Ammon's horn (tissue), 1 donor: Measurements from ENCODE around the gene RNF215.
"Not testable (repeated sequence)": the region's sequence is repeated elsewhere in the genome, so short reads cannot be mapped to it uniquely, and the experiment has no call there.

Experiments
- DNase-seq: peaks from one replicate; pipeline ENCODE4 v3.0.0-alpha.2; 2016; ENCODE audit warnings: low spot score

The RNF215 gene

DNA sequence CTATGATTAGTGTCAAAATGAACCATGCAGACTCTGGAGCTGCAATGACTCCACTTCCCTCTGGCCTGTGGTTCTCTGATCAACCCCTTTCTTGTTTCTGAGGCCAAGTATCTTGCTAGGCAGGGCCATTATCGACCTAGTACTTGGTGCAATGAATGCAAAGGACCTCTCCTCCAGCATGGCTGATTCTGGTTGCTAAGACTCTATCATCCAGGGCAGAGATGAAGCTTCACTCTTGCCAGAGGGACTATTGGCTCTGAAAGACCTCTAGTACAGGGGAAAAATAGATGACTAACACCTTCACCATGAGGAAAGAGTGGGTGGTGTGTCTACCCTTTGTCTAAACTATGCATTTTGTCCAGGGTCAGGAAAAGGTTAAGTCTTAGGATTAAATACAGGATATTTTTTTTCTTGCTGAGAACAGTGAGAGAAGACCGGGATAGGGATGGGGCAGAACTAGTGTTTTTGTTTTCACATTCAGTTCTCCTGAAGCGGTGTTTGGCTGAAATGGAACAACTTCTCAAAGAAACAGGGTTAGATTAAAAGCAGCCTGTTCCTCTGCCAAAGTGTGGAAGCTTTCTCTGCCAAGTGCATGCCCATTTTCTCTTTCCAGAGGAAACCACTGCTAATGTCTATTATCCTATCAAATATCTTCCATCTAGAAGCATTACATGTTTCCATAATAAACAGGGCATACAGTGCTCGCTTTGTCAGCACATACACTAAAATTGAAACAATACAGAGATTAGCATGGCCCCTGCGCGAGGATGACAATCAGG lies 33.3 kb upstream of the RNF215 start:
- DNase-seq: no peak

DNA sequence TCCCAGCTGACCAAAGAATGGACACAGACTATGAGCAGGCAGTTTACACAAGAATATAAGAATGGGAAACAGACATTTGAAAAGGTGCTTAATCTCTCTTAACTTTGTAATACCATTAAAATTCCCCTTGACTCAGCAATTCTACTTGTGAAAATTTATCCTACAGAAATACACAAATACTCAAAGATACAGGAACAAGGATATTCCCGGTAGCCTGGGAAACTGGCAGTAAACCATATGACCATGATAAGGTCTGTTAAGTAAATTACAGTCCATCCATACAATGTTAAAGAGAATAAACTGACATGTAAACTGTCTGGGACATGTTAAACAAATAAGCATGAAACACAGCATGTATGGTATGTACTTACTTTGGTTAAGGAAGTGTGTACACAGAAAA lies 29.6 kb upstream of the RNF215 start:
- DNase-seq: no peak

DNA sequence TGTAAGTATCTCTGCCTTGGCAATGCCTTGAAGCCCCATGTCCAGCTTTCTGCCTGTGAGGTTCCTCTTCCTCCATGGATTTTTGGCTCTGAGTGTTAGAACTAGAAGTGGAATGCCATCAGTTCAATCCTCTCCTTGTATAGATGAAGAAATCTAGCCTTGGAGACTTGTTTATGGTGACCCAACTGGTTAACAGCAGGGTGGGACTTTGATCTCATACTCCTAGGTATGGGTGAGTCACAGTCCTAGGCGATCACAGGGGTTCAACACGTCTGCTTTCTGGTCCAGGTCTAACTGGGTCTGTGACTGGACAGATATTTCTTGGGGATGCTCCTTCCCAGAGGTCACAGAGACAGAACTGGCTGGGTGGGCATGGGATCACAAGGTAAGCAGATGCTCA lies 29.2 kb upstream of the RNF215 start:
- DNase-seq: no peak

DNA sequence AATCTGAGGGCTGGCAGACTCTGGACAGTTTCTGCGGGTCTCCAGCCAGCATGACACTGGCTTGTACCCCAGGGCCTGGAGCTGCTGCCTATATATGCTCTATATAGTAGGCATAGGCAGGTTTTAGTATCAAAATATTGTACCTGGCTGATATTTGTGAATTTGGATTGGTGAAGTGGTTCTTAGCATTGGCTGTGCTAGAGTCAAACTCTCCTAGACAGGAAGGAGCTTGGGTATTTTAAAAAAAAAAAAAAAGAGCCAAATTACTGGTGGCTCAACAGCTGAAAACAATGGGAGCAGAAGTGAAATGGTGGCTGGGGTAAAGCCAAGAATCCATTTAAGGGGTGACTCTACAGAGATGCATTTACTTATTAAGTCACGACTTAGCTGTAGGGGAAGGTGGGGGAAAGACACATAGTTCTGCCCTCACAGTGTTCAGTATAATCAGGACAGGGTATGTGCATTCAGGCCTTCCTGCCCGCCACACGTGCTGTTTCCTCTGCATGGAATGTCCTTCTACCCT lies 27.4 kb upstream of the RNF215 start:
- DNase-seq: no peak

DNA sequence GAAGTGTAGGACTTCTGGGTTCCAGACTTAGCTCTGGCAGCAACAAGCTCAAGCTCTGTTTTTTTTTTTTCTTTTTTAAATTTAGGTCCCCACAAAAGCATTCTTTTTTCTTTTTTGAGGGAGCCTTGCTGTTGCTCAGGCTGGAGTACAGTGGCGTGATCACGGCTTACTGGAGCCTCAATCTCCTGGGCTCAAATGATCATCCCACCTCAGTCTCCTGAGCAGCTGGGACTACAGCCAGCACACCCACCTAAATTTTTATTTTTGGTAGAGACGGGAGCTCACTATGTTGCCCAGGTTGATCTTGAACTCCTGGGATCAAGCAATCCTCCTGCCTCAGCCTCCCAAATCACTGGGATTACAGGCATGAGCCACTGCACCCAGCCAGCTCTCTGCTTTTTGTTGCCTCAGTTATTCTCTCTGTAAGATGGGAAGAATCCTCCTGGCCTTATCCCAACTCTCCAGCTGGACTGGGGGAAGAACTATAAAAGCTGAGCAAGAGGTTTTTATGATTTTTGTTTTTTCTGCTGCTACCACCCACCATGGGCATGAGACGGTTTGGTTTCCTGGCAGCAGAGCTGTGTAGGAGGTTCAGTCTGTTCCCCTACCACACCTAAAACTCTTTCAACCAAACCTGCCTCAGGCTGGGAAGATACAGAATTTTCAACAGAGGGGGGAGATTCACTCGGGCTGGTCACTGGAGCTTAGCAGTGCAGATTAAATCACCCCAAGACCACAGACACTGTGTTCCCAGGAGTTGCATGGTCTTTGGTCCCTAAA lies 26.7 kb upstream of the RNF215 start:
- peak; percentile 65 for DNase-seq

DNA sequence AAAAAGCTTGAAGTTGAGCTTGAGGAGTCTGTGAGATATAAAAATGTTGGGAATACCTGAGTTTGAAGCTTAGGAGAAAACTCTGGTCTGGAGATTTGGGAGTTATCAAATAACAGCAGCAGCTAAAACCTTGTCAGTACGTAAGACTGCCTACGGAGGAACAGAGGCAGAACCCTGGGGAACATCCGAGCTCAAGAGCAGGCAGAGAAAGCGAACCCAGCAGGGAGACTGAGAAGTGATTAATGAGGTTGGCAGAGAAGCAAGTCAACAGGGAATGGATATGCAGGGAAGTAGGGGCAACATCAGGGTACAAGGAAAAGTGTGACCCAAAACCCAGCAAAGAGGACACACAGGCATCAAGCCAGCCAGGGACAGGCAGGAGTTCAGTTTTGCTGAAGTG lies 25.8 kb upstream of the RNF215 start:
- no peak for DNase-seq

DNA sequence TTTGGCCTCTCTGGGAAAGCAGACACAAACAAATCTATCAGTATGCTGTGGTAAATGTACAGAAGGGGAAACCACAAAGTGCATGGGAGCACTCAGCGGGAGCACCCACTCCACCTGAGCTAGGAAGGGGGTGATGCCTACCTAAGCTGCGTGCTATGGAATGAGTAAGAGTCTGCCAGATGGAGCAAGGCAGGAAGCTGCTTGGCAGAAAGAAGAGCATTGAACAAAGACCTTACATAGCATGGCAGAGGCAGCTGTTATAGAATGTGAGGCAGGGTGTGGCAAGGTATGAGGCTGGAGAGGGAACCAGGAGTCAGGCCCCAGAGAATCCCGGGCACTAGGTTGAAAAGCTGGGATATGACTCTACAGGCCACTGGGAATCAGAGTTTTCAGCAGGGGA lies 24.6 kb upstream of the RNF215 start:
- no peak for DNase-seq

DNA sequence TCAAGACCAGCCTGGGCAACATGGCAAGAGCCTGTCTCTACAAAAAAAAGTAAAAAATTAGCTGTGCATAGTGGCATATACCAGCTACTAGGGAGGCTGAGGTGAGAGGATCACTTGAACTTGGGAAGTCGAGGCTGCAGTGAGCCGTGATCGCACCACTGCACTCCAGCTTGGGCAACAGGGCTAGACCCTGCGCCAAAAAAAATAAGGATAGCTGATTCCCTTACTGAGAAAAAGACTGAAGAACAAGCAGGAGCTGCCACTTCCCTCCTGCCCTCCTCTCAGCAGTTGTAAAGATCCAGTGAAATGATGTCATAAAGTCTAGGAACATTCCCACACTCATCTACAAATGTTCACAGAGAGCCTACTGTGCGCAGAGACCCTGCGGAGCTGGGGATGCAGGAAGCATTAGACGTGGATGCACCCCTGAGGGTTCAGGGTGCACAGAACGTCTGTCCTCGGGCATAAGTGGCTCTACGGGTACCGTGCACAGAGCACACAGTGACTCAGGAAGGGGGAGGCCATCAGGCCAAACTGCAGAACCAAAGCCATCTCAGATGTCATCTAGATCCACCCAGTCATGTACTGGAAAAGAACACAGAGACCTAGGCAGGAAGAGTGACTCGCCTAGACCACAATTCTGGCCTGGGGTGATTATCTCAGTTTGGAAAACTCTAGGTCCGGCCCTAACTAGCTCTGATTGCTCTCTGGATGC lies 21.3 kb upstream of the RNF215 start:
- no peak for DNase-seq

DNA sequence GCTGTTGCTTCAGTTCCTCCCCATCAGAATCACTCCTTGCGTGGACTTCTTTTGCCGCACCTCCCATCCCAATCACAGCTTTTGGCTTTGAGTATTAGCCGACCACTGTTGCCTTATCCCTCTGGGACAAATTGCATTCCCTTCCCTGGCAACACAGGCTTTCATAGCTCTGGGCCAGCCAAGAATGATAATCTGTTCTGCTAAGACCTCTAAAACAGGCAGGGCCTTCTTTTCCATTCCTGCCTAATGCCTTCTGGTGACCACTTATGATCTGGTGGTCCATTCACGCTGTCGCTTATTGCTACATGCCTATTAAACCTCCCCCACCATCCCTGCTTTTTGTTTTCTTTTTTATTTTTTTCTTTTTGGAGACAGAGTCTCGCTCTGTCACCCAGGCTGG lies 19.2 kb upstream of the RNF215 start:
- DNase-seq: no peak

DNA sequence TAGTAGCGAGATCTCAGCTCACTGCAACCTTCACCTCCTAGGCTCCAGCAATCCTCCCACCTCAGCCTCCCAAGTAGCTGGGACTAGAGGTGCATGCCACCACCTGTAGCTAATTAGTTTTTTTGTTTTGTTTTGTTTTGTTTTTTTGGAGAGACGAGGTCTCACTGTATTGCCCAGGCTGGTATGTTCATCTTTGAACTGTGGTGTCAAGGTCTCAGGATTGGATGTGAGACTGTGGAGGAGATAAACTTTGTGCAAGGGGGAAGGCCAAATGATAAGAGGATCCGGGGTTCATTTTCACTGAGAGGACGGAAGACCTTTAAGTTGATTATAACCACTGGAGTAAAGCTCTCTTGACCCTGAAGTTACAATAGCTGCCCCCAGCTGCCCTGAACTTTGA lies 18.5 kb upstream of the RNF215 start:
- DNase-seq: no peak

DNA sequence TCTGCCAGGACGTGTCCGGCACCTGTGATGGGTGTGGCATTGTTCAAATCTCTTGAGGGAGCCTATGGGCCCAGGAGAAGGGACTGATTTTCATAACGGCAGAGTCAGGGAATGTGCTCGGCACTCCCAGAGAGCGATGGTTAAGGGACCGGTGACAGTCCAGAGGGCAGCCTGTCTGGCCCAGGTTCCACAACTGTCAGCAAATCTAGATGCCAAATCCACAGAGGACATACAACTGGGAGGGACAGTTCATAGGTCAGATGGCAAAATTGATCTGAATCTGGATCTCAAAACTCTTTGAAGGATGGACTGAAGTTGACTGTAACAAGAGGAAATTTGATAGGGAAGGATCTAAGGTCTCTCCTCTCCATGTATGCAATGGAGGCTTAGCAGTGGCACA lies 17.1 kb upstream of the RNF215 start:
- no peak for DNase-seq

DNA sequence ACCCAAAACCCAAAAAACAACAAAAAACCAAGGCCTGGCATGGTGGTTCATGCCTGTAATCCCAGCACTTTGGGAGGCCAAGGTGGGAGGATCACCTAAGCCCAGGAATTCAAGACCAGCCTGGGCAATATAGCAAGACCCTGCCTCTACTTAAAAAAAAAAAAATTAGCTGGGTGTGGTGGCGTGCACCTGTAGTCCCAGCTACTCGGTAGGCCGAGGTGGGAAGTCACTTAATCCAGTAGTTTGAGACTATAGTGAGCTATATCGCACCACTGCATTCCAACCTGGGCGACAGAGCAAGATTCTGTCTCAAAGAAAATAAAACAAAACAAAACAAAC lies 15.5 kb upstream of the RNF215 start:
- not testable (repeated sequence) for DNase-seq

DNA sequence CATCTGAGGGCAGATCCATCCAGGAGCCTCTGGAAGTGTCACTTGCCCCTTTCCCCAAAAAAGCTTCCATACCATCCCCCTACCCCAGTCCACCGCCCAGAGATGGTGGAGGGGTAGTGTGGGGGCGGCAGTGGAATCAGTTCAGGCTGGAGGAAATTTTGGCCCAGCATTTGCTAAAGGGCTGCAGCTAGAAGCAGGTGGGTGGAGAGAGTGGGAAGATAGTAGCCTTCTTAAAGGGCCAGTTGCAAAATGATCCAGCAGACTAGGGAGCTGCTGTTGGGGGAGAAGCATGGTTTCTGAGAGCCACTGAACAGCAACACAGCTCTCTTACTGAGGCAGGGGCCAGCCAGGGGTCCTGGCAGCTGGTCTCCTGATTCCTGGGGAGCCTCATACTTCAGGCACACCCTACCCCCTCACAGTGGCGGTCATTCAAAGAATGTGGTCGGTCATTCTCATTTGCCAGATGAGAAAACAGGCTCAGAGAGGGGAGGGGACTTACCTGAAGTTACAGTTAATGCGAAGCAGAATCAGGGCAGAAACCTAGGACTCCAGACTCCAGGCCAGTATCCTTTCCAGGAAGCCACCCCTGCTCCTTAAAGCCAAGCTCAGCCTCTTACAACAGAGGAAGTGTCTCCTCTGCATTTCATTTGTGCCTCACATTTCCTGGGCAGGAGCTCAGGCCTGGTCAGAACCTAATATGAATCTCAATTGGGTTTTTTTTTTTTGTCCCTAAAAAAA lies 15.0 kb upstream of the RNF215 start:
- DNase-seq: no peak

DNA sequence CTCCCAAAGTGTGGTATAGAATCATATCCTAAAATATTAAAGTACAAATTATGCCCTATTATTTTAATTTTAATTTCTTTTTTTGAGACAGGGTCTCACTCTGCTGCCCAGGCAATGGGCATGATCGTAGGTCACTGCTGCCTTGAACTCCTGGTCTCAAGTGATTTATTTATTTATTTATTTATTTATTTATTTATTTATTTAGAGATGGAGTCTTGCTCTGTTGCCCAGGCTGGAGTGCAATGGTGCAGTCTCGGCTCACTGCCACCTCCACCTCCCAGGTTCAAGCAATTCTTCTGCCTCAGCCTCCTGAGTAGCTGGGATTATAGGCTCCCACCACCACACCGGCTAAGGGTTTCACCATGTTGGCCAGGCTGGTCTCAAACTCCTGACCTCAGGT lies 13.8 kb upstream of the RNF215 start:
- not testable (repeated sequence) for DNase-seq

DNA sequence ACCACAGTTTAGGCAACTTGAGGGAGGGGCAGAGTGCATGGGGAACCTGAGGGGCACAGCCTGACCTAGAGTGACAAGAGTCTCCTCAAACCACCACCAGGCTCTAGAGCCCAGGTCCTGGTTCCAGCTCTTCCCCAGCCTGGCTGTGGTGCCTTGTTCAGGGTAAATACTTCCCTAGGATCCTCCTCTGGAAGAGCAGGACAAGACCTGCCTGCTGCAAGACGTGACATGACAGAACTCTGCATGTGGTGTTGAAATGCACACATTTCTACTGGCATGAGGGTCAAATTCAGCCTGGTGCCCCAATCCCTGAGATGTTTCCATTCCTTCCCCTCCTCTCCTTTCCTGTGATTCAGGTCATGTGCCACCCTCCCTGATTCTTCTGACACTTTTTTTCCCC lies 12.9 kb upstream of the RNF215 start:
- DNase-seq: no peak

DNA sequence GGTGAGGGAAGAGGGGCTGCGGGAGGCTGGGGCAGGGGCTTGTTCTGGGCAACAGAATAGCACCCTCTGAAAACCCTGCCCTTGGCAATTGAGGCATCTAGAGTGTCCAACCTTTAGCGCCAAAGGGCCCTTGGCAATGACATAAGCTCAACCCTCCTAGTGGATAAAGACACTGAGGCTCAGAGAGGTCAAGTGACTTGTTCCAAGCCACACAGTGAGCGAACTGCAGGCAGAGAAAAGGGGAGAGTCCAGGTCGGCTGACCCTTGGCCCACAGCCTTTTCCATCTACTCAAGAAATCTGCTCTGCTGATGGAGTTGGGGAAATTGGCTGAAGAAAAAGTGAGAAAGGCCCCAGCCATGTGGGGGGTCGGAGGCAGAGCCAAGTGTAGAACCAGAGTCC lies 12.5 kb upstream of the RNF215 start:
- no peak for DNase-seq

DNA sequence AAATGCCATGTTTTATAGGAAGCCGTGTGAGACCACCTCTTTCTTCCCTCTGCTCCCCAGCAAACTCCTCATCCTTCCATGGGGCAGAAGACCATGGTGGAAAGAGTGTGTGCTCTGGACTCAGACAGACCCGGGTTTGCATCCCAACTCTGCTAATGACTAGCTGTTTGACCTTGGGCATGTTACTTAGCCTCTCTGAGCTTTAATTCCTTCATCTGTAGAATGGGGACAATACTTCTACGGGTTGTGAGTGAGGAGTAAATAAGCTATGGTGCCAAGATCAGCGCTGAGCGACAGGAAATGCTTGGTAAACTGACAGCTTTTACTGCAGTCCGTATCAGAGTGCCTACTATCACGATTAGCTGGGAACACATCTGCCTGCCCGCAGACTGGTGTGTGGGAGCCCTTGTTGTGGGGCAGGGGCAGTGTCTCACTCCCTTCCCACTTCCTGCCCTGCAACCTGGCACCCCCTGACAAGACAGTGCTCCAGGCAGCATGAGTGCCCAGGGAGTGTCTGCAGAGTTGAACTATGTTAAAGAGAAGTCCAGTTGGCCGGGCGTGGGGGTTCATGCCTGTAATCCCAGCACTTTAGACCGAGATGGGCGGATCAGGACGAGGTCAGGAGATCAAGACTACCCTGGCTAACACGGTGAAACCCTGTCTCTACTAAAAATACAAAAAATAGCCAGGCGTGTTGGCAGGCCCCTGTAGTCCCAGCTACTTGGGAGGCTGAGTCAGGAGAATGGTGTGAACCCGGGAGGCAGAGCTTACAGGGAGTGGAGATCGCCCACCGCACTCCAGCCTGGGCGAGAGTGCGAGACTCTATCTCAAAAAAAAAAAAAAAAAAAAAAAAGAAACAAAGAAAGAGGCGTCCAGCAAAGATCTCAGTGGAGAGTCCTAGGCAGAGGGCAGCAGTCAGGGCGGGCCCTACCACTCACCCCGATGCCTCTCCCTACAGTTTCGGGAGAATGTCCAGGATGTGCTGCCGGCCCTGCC lies 11.8 kb upstream of the RNF215 start:
- no peak for DNase-seq

DNA sequence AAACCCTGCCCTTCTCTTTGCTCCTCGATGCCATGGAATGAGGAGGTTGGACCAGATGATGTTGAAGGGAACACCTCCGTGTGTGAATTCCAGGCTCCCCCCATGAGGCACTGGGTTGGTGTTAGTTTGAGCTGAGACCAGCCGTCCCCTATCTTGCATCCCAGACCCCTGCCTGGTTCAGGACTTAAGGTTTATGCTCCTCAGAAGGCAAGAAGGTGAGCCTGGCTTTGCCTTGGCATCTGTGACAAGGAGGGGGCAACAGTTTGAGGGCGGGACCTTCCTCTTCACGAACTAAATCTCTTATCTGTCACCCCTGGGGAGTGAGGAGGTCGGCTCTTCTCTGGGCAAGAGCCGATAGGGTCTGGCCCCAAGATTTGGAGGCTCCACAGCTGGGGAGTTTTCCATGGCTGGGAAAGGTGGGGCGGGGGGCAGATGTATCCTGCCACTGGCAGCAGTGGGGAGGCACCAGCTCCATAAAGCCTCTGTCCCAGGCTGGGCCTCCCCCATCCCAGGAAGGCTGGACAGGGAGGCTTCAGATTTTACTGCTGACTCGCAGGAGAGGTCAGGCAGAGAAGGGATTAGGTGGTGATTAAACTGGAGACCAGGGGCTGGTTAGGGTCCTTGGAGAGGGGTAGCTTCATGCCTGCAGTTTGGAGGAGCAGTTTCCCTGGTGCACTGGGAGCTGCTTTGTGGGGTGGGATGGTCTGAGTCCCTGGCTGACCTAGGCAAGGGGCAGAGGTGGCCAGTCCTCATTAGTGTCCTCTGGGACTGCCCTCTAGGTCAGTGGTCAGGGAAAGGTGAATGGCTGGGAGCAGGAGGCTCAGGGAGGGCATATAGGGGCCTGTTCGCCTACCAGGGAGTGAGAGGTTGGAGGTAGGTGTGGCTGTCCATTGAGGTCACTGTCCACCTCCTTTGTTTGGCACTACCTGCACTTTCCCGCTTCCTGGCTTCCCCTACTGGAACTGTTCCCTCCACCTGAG lies 10.7 kb upstream of the RNF215 start:
- peak; percentile 36 for DNase-seq

DNA sequence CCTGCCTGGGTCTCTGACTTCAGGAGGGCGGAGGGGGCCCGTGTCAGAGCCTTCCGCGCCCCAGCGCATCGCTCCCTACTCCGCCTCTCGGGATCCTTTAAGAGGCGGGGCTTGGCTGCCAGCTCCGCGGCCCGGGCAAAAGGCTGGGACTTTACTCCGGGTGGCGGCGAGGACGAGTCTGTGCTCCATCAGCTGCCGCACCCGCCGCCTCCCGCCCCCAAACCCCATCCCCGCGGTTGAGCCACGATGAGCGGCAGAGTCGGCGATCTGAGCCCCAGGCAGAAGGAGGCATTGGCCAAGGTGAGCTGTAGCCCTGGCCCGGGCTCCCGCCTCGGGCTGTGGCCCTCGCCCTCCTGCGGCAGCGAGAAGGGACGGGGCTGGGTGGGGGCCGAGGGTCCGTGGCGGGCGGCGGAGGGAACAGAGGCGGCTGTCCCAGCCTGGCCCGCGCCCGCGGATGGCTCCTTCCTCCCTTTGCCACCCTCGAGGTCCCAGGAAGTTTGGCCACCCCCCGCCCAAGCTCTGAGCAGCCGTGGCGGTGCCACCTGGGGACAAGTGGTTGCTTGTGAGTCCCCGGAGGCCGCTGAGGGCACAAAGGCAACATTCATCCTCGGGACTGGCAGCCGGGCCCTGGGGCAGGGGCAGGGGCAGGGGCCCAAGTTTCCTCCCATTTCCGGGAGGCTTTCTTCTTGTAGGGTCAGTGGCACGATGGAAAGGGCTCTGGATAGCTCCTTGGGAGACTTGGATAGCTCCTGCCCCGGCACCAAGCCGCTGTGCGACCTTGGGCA lies 9.9 kb upstream of the RNF215 start, which contains the start of gene SEC14L2:
TSS of gene SEC14L2 (plus strand) at position 148 of the 785 bp plus-strand sequence. CDS start at position 247, 99 bp downstream.
- peak; percentile 82 for DNase-seq
